ENCODE measurements around the gene KLK1.

KLK1 gene

DNA sequence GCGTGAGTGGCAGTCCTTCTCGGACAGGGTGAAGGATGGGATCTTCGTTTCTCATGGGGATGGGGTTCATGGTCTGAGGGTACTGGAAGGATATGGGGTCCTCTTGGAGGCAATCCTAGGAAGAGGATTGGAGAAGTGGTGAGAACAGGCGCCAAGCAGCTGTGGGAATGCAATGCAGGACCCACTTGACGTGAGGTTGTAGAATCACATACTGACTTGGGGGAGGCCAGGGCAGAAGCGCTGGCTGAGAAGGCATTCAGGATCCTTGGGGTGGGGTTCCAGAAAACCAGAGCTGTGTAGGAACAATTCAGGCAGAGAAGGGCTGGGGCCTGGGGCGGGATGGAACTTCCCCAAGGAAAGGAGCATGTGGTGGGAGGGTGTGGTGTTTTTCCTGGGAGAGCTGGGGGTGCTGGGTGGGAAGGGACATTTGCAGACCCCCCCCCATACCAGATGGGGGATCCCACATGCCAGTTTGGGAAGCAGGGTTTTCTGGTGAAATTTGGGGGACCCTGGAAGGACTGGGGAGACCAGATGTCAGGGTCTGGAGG is 852 bp downstream of the KLK1 start:
- H3K36me3 ChIP-seq (ENCODE audit: control insufficient read depth in 2 of 2, insufficient read depth in 2 of 2, low read length in 2 of 2): no peaks in the 10 kb centered on the region
- no peak overlapping the region for H3K4me3 ChIP-seq (ENCODE audit: low read length in 2 of 2)
- H3K27ac ChIP-seq (ENCODE audit: low read length): no peak overlapping the region
- peaks cover 48 to 49% of the 10 kb centered on the region in 2 donors for H3K27me3 ChIP-seq (ENCODE audit: control insufficient read depth in 1 of 2, insufficient read depth in 2 of 2, low read length in 2 of 2)
- H3K9me3 ChIP-seq (ENCODE audit: control insufficient read depth in 2 of 2, low read length in 2 of 2): no peaks in the 10 kb centered on the region
- H3K4me1 ChIP-seq (ENCODE audit: control insufficient read depth, insufficient read depth, low read length): peaks cover 4% of the 10 kb centered on the region
- no peak overlapping the region for H3K9ac ChIP-seq (ENCODE audit: low read length in 2 of 2)

DNA sequence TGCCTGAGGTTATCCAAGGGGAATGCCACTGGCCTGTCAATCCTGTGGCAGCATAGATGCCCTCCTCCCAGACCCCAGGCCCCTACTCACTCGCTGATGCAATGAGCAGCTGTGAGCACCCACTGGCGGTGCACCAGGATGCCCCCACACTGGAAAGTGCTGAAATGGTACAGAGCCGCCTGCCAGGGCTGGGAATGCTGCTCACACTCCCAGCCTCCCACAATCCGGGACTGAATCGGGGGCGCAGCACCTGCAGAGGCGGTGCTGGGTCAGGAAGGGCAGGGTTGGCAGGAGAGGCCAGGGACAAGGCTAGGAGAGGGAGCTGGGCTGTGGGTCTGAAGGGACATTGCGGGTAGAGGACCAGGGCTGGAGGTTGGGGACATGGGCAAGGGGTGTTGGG is 2.0 kb downstream of the KLK1 start:
- no peak overlapping the region for H3K27ac ChIP-seq (ENCODE audit: low read length)
- no peaks in the 10 kb centered on the region for H3K9me3 ChIP-seq (ENCODE audit: control insufficient read depth in 2 of 2, low read length in 2 of 2)
- H3K36me3 ChIP-seq (ENCODE audit: control insufficient read depth in 2 of 2, insufficient read depth in 2 of 2, low read length in 2 of 2): no peaks in the 10 kb centered on the region
- no peak overlapping the region for H3K9ac ChIP-seq (ENCODE audit: low read length in 2 of 2)
- H3K4me1 ChIP-seq (ENCODE audit: control insufficient read depth, insufficient read depth, low read length): peaks cover 4% of the 10 kb centered on the region
- no peak overlapping the region for H3K4me3 ChIP-seq (ENCODE audit: low read length in 2 of 2)
- peaks cover 51 to 54% of the 10 kb centered on the region in 2 donors for H3K27me3 ChIP-seq (ENCODE audit: control insufficient read depth in 1 of 2, insufficient read depth in 2 of 2, low read length in 2 of 2)

DNA sequence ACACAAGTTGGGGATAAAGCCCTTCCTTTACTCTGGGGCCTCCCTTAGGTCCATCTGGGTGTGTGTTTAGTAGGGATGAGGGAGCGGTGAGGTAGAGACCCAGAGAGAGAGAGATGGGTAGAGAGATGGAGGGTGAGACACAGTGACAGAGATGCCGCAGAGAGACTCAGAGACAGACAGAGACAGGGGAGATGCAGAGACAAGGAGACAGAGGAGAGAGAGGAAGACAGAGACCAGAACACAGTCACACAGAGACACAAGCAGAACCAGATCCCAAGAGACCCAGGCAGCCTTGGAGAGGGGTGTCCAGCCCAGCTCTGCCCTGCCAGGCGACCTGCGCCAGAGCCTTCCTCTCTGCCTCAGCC is 2.4 kb downstream of the KLK1 start:
- H3K27ac ChIP-seq (ENCODE audit: low read length): no peak overlapping the region
- peaks cover 4% of the 10 kb centered on the region for H3K4me1 ChIP-seq (ENCODE audit: control insufficient read depth, insufficient read depth, low read length)
- H3K36me3 ChIP-seq (ENCODE audit: control insufficient read depth in 2 of 2, insufficient read depth in 2 of 2, low read length in 2 of 2): no peaks in the 10 kb centered on the region
- no peaks in the 10 kb centered on the region for H3K9me3 ChIP-seq (ENCODE audit: control insufficient read depth in 2 of 2, low read length in 2 of 2)
- H3K27me3 ChIP-seq (ENCODE audit: control insufficient read depth in 1 of 2, insufficient read depth in 2 of 2, low read length in 2 of 2): peaks cover 51 to 54% of the 10 kb centered on the region in 2 donors
- H3K4me3 ChIP-seq (ENCODE audit: low read length in 2 of 2): no peak overlapping the region
- no peak overlapping the region for H3K9ac ChIP-seq (ENCODE audit: low read length in 2 of 2)

DNA sequence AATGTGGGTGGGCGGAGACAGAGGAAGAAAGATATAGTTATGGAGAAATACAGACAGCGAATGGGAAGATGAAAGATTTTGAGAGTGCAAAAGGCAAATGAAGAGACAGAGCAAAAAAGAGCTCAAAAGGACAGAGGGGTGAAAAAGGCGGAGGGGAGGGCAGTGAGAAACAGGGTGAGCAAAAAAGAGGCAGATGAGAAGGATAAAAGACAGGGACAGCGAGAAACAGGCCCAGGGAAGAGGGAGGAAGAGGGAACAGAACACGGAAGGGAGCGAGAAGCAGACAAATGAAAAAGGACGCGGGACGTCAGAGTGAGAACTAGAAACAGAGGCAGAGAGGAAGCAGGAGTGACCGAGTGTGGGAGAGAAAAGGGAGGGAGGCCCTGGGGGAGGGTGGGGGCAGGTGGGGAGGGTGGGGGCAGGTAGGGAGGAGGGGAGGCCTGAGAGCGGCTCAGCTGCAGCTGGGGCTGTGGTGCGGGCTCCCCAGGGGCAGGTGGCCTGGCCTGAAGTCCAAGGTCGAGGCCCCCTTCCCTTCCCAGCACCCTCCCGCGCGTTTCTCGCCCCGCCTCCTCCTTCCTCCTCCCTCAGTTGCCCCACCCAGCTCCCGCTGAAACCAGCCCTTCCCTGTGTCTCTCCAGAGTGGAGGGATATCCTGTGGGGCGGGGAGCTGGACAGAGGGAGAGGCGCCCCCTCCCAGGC is 2.9 kb downstream of the KLK1 start:
- H3K36me3 ChIP-seq (ENCODE audit: control insufficient read depth in 2 of 2, insufficient read depth in 2 of 2, low read length in 2 of 2): no peaks in the 10 kb centered on the region
- peaks cover 4% of the 10 kb centered on the region for H3K4me1 ChIP-seq (ENCODE audit: control insufficient read depth, insufficient read depth, low read length)
- H3K9ac ChIP-seq (ENCODE audit: low read length in 2 of 2): no peak overlapping the region
- no peaks in the 10 kb centered on the region for H3K9me3 ChIP-seq (ENCODE audit: control insufficient read depth in 2 of 2, low read length in 2 of 2)
- no peak overlapping the region for H3K4me3 ChIP-seq (ENCODE audit: low read length in 2 of 2)
- no peak overlapping the region for H3K27ac ChIP-seq (ENCODE audit: low read length)
- peaks cover 54 to 55% of the 10 kb centered on the region in 2 donors for H3K27me3 ChIP-seq (ENCODE audit: control insufficient read depth in 1 of 2, insufficient read depth in 2 of 2, low read length in 2 of 2)

DNA sequence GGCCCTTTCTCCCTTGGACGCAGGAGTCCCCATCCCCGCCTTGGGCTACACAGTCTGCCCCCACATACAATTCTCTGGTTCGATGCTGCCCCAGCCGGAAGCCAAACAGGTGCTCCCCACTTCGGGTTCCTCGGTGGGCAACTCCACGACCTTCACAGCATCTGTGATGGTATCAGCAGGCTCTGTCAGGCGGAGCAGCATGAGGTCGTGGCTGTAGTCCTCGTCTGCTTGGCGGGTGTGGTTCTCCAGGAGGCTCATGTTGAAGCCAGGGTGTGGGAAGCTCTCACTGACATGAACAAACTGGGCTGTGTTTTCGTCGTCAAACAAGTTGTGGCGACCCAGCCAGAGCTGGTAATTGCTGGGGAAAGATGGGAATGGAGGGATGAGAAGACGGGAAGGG is 3.5 kb downstream of the KLK1 start:
- H3K4me3 ChIP-seq (ENCODE audit: low read length in 2 of 2): no peak overlapping the region
- H3K4me1 ChIP-seq (ENCODE audit: control insufficient read depth, insufficient read depth, low read length): peaks cover 4% of the 10 kb centered on the region
- no peaks in the 10 kb centered on the region for H3K36me3 ChIP-seq (ENCODE audit: control insufficient read depth in 2 of 2, insufficient read depth in 2 of 2, low read length in 2 of 2)
- H3K27ac ChIP-seq (ENCODE audit: low read length): no peak overlapping the region
- no peak overlapping the region for H3K9ac ChIP-seq (ENCODE audit: low read length in 2 of 2)
- peaks cover 58 to 60% of the 10 kb centered on the region in 2 donors for H3K27me3 ChIP-seq (ENCODE audit: control insufficient read depth in 1 of 2, insufficient read depth in 2 of 2, low read length in 2 of 2)
- H3K9me3 ChIP-seq (ENCODE audit: control insufficient read depth in 2 of 2, low read length in 2 of 2): no peaks in the 10 kb centered on the region

DNA sequence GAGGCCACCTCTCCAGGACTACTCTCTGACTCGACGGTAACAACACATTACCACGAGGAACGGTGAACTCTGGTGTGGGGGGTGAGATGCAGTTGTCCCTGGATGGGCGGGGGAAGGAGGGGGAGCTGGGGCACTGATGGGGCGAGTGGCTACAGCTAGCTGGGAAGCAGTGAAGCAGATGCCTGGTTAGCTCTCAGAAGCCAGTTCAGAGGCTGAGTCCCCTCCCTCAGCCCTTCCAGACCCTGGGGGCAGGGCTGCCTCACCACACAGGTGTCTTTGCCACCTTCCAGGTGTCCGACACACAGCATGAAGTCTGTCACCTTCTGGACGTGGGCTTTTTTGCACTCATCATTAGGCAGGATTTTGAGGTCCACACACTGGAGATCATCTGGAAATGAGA is 4.0 kb downstream of the KLK1 start:
- H3K9ac ChIP-seq (ENCODE audit: low read length in 2 of 2): no peak overlapping the region
- H3K4me3 ChIP-seq (ENCODE audit: low read length in 2 of 2): no peak overlapping the region
- H3K27ac ChIP-seq (ENCODE audit: low read length): no peak overlapping the region
- peaks cover 61 to 64% of the 10 kb centered on the region in 2 donors for H3K27me3 ChIP-seq (ENCODE audit: control insufficient read depth in 1 of 2, insufficient read depth in 2 of 2, low read length in 2 of 2)
- H3K4me1 ChIP-seq (ENCODE audit: control insufficient read depth, insufficient read depth, low read length): peaks cover 4% of the 10 kb centered on the region
- no peaks in the 10 kb centered on the region for H3K36me3 ChIP-seq (ENCODE audit: control insufficient read depth in 2 of 2, insufficient read depth in 2 of 2, low read length in 2 of 2)
- H3K9me3 ChIP-seq (ENCODE audit: control insufficient read depth in 2 of 2, low read length in 2 of 2): no peaks in the 10 kb centered on the region

DNA sequence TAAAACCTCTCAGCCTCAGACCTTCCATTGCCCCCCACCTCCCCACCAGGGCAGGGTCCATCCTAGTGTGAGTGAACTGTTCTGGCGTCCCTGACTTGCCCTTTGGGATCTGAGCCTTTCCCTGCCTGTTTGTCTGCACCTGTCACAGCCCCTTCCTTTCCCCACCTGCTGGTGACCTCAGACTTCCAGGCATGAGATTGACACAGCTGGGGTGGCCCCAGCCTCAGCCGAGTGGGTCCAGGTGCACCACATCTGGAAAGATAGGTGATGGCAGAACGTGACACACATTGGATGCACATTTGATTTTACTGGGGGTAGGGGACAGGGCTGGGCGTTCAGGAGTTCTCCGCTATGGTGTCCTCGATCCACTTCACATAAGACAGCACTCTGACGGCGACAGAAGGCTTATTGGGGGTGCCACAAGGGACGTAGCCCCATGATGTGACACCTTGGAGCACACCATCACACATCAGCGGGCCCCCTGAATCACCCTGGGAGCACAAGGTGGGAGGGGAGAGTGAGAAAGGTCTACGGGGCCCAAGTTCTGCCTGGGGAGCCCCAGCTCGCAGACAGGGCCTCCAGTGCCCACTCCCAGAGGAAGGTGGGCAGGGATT is 4.6 kb downstream of the KLK1 start:
- Histone ChIP-seq H3K27ac (ENCODE audit: low read length) (no peak overlapping the region), H3K9ac (ENCODE audit: low read length in 2 of 2) (no peak overlapping the region), H3K4me3 (ENCODE audit: low read length in 2 of 2) (no peak overlapping the region), H3K9me3 (ENCODE audit: control insufficient read depth in 2 of 2, low read length in 2 of 2) (no peaks in the 10 kb centered on the region), H3K4me1 (ENCODE audit: control insufficient read depth, insufficient read depth, low read length) (peaks cover 4% of the 10 kb centered on the region), H3K27me3 (ENCODE audit: control insufficient read depth in 1 of 2, insufficient read depth in 2 of 2, low read length in 2 of 2) (peaks cover 61 to 62% of the 10 kb centered on the region in 2 donors), H3K36me3 (ENCODE audit: control insufficient read depth in 2 of 2, insufficient read depth in 2 of 2, low read length in 2 of 2) (no peaks in the 10 kb centered on the region)

DNA sequence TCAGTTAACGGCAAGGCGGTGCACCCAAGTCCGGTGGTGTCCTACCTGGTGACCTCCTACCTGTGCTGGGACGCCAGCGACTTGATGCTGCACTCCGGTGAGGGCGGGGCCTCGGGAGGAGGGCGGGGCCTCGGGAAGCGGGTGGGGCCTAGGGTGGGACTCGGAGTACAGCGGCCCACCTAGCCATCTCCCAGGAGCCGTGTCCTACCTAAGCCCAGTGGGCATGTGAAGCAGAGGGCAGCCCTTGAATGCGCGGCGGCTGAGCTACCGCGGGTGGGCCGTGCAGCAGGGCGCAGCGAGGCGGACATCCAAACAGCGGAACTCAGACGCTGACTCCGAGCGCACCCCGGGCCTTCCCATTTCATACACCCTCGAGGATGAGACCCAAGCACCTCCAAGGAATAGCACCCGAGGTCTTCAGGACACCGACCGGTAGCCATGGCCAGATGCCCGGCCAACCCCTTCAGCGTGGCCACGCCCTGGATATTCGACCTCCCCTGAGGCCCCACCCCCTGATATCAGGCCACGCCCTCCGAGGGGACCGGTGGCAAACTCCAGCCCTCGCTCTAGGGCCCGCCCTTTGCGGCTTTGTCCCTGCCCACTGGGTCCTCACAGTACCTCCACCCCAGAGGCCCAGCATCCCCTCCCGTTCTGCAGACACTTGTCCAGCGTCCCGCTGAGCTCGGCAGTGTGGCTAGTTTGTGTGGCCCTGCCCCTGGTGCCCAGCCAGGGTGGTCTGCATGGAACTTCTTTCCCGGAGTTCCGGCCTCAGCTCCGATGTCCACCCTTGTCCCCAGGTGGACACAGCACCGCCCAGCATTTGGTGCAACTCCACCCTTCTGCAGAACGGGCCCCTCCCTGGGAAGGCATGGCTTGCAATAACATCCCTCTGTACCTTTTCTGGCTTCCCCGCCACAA is 5.4 kb downstream of the KLK1 start:
- Histone ChIP-seq H3K27ac (ENCODE audit: low read length) (no peak overlapping the region), H3K9me3 (ENCODE audit: control insufficient read depth in 2 of 2, low read length in 2 of 2) (no peaks in the 10 kb centered on the region), H3K36me3 (ENCODE audit: control insufficient read depth in 2 of 2, insufficient read depth in 2 of 2, low read length in 2 of 2) (no peaks in the 10 kb centered on the region), H3K4me3 (ENCODE audit: low read length in 2 of 2) (peak overlapping the region in 1 of 2 donors; percentile 47), H3K4me1 (ENCODE audit: control insufficient read depth, insufficient read depth, low read length) (peaks cover 4% of the 10 kb centered on the region), H3K9ac (ENCODE audit: low read length in 2 of 2) (no peak overlapping the region), H3K27me3 (ENCODE audit: control insufficient read depth in 1 of 2, insufficient read depth in 2 of 2, low read length in 2 of 2) (peaks cover 57 to 61% of the 10 kb centered on the region in 2 donors)

DNA sequence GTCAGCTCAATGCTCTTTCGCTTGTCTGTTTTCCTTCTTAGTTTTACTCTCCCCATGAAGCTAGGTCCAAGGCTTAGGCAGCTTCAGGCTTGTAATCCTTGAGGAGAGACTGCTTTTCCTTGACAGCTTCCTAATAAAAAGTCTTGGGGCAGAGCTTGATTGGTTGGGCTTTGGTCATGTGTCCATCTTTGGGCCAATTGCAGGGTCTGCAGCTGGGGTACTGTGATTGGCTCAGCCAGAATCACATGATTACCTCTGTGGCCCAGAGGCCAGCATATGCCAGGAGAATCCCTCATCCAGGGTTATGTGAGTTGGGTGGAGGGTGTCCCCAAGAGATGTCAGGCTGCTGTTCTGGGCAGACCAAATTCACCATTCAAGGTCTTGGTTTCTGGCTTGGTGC is 8.1 kb downstream of the KLK1 start:
- H3K4me1 ChIP-seq (ENCODE audit: control insufficient read depth, insufficient read depth, low read length): peaks cover 4% of the 10 kb centered on the region
- no peak overlapping the region for H3K9ac ChIP-seq (ENCODE audit: low read length in 2 of 2)
- H3K9me3 ChIP-seq (ENCODE audit: control insufficient read depth in 2 of 2, low read length in 2 of 2): no peaks in the 10 kb centered on the region
- H3K4me3 ChIP-seq (ENCODE audit: low read length in 2 of 2): no peak overlapping the region
- peaks cover 43 to 51% of the 10 kb centered on the region in 2 donors for H3K27me3 ChIP-seq (ENCODE audit: control insufficient read depth in 1 of 2, insufficient read depth in 2 of 2, low read length in 2 of 2)
- no peak overlapping the region for H3K27ac ChIP-seq (ENCODE audit: low read length)
- no peaks in the 10 kb centered on the region for H3K36me3 ChIP-seq (ENCODE audit: control insufficient read depth in 2 of 2, insufficient read depth in 2 of 2, low read length in 2 of 2)

DNA sequence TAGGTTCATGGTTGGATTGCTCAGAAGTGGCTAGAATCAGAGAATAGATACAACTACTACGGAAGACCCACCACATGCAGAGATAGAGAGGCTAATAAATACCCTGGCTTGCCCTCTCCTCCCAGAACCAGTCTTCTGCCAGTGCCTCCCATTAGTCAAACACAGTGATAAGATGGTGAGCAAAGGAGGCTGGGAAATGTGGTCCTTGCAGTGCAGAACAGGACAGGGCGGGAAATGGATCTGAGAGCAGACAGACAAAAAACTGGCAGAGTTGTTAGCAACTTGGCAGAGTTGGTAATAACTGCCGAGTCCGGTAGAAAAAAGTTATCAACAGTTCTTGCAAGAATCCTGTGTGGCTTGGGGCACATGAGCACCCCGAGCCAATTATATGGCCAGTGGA is 8.7 kb downstream of the KLK1 start:
- Histone ChIP-seq H3K9ac (ENCODE audit: low read length in 2 of 2) (no peak overlapping the region), H3K4me3 (ENCODE audit: low read length in 2 of 2) (no peak overlapping the region), H3K4me1 (ENCODE audit: control insufficient read depth, insufficient read depth, low read length) (peaks cover 4% of the 10 kb centered on the region), H3K36me3 (ENCODE audit: control insufficient read depth in 2 of 2, insufficient read depth in 2 of 2, low read length in 2 of 2) (no peaks in the 10 kb centered on the region), H3K9me3 (ENCODE audit: control insufficient read depth in 2 of 2, low read length in 2 of 2) (no peaks in the 10 kb centered on the region), H3K27ac (ENCODE audit: low read length) (no peak overlapping the region), H3K27me3 (ENCODE audit: control insufficient read depth in 1 of 2, insufficient read depth in 2 of 2, low read length in 2 of 2) (peaks cover 38 to 47% of the 10 kb centered on the region in 2 donors)

Measured in stomach smooth muscle (tissue), 2 donors.